IMR-90 (cell line): ENCODE measurements around the gene MGAT1. TPM values are rescaled to one million over a fixed set of nuclear protein-coding genes. Genes with fewer than 3 reads are reported as not detected.

Experiments
- ATAC-seq: fragments of 200-7000 bp; cut with Tn5 transposase; 2 replicates; pipeline ENCODE4 v1.9.1; 2020; ENCODE audit warnings: low read depth, mild to moderate bottlenecking, moderate library complexity
- BruUV-seq: library from RNA; stranded (reverse); fragments of 400-500 nt; replicated peaks from 2 replicates; lab custom pipeline; 2021; lab: Mats Ljungman, UMichigan
- CTCF ChIA-PET: fragments of 300-600 bp; formaldehyde crosslinking; extraction: SDS; loops from one replicate; lab custom pipeline; 2021; ENCODE audit warnings: antibody characterized with exemption; lab: Yijun Ruan, JAX
- POLR2A ChIA-PET: fragments of 300-600 bp; sonication (Branson Sonifier 250); formaldehyde crosslinking; loops from one replicate; lab custom pipeline; 2022; ENCODE audit warnings: antibody characterized with exemption; ENCODE audit not compliant: unreplicated experiment; lab: Charles Lee
- DNase-seq: peaks from one replicate; pipeline ENCODE4 v3.0.0; 2013
- H2AFZ ChIP-seq: replicated peaks from 2 replicates; pipeline ENCODE3; 2013; ENCODE audit warnings: low read length, mild to moderate bottlenecking; ENCODE audit not compliant: poor library complexity
- H2AK5ac ChIP-seq: 2 replicates; pipeline ENCODE4 v1.6.1; 2013; ENCODE audit warnings: low read depth, low read length, inconsistent platforms
- H2AK9ac ChIP-seq: replicated peaks from 2 replicates; pipeline ENCODE3; 2013; ENCODE audit warnings: mild to moderate bottlenecking, low read depth, low read length, moderate library complexity; ENCODE audit not compliant: poor library complexity
- H2BK120ac ChIP-seq: 2 replicates; pipeline ENCODE4 v1.6.1; 2013; ENCODE audit warnings: low read depth, low read length, inconsistent platforms
- H2BK15ac ChIP-seq: 3 replicates; pipeline ENCODE4 v1.6.1; 2013; ENCODE audit warnings: low read depth, low read length, inconsistent platforms
- H2BK20ac ChIP-seq: 2 replicates; pipeline ENCODE4 v1.6.1; 2013; ENCODE audit warnings: low read depth, mild to moderate bottlenecking, inconsistent platforms, low read length, moderate library complexity
- H2BK5ac ChIP-seq: 2 replicates; pipeline ENCODE4 v1.6.1; 2013; ENCODE audit warnings: mild to moderate bottlenecking, low read depth, low read length, inconsistent platforms; ENCODE audit not compliant: poor library complexity, severe bottlenecking
- H3K14ac ChIP-seq: replicated peaks from 2 replicates; pipeline ENCODE4 v1.6.1; 2013; ENCODE audit warnings: low read depth, low read length, inconsistent platforms
- H3K18ac ChIP-seq: 2 replicates; pipeline ENCODE4 v1.6.1; 2013; ENCODE audit warnings: low read depth, low read length, control low read depth
- H3K23ac ChIP-seq: 2 replicates; pipeline ENCODE4 v1.6.1; 2013; ENCODE audit warnings: low read depth, low read length, inconsistent platforms
- H3K27ac ChIP-seq: 2 replicates; pipeline ENCODE4 v1.5.1; 2013; ENCODE audit warnings: mild to moderate bottlenecking, control low read depth, low read length; ENCODE audit not compliant: insufficient read depth
- H3K27me3 ChIP-seq: 2 replicates; pipeline ENCODE4 v1.6.1; 2013; ENCODE audit warnings: low read length; ENCODE audit not compliant: control insufficient read depth, insufficient read depth
- H3K36me3 ChIP-seq: 2 replicates; pipeline ENCODE4 v1.6.1; 2013; ENCODE audit warnings: low read length, mixed read lengths; ENCODE audit not compliant: control insufficient read depth, insufficient read depth
- H3K4ac ChIP-seq: 2 replicates; pipeline ENCODE4 v1.6.1; 2013; ENCODE audit warnings: low read depth, low read length, inconsistent platforms
- H3K4me1 ChIP-seq: 2 replicates; pipeline ENCODE4 v1.6.1; 2013; ENCODE audit warnings: low read length, mixed read lengths; ENCODE audit not compliant: control insufficient read depth, insufficient read depth
- H3K4me2 ChIP-seq: 2 replicates; pipeline ENCODE4 v1.6.1; 2013; ENCODE audit warnings: low read depth, mild to moderate bottlenecking, control low read depth, low read length, moderate library complexity
- H3K4me3 ChIP-seq: 2 replicates; pipeline ENCODE4 v1.5.1; 2013; ENCODE audit warnings: low read depth, mild to moderate bottlenecking, control low read depth, low read length, moderate library complexity; ENCODE audit not compliant: insufficient read depth
- H3K56ac ChIP-seq: 2 replicates; pipeline ENCODE4 v1.6.1; 2013; ENCODE audit warnings: low read length, inconsistent platforms; ENCODE audit not compliant: insufficient read depth; ENCODE audit errors: extremely low read depth
- H3K79me1 ChIP-seq, 2 experiments: 2 replicates each; pipeline ENCODE4 v1.6.1; 2013; ENCODE audit warnings: low read length in 2 of 2, inconsistent platforms in 1 of 2, low read depth in 1 of 2
- H3K9ac ChIP-seq: 2 replicates; pipeline ENCODE4 v1.6.1; 2013; ENCODE audit warnings: low read depth, low read length, control low read depth
- H3K9me1 ChIP-seq: 2 replicates; pipeline ENCODE4 v1.6.1; 2013; ENCODE audit warnings: low read length, inconsistent platforms; ENCODE audit not compliant: insufficient read depth
- H3K9me3 ChIP-seq: 2 replicates; pipeline ENCODE4 v1.6.1; 2013; ENCODE audit warnings: low read length; ENCODE audit not compliant: control insufficient read depth, insufficient read depth
- H4K20me1 ChIP-seq: 2 replicates; pipeline ENCODE4 v1.6.1; 2013; ENCODE audit warnings: low read length, inconsistent platforms; ENCODE audit not compliant: insufficient read depth
- H4K5ac ChIP-seq: 2 replicates; pipeline ENCODE4 v1.6.1; 2013; ENCODE audit warnings: mild to moderate bottlenecking, low read depth, low read length, control low read depth
- H4K8ac ChIP-seq, 2 experiments: 2 replicates each; pipeline ENCODE4 v1.6.1; 2013; ENCODE audit warnings: low read depth in 2 of 2, low read length in 2 of 2, control low read depth in 1 of 2, inconsistent platforms in 1 of 2
- H4K91ac ChIP-seq: 2 replicates; pipeline ENCODE4 v1.6.1; 2013; ENCODE audit warnings: low read depth, low read length, inconsistent platforms; ENCODE audit not compliant: insufficient read depth
- MAZ ChIP-seq: IDR thresholded peaks from 2 replicates; pipeline ENCODE4 v1.6.1; 2012; ENCODE audit warnings: low read depth, mild to moderate bottlenecking, low read length, improper control_type of control experiment, moderate library complexity, borderline replicate concordance
- RFX5 ChIP-seq: IDR thresholded peaks from 2 replicates; pipeline ENCODE4 v1.8.0; 2012; ENCODE audit warnings: low read depth, mild to moderate bottlenecking, low read length, moderate library complexity
- WGBS, 2 experiments: methylation state at CpG; one replicate each; pipeline versions ENCODE4 v1.1.5 to v1.1.7; 2013; ENCODE audit warnings: missing lambda C conversion rate in 2 of 2; ENCODE audit not compliant: insufficient read length in 1 of 2; ENCODE audit errors: extremely low coverage in 2 of 2; 5-methylcytosine and 5-hydroxymethylcytosine counted together
- dilution Hi-C: fragments of 300-500 bp; cut with HindIII; formaldehyde crosslinking; loops from one replicate; pipeline ENCODE4 v1.14.3; 2018; ENCODE audit warnings: low sequenced_read_pairs; ENCODE audit not compliant: unreplicated experiment
- in situ Hi-C: fragments of 300-500 bp; cut with MboI; formaldehyde crosslinking; loops from 3 replicates; pipeline ENCODE4 v1.14.3; 2019; ENCODE audit warnings: low sequenced_read_pairs, inconsistent platforms, mixed read lengths
- intact Hi-C: fragments of 100-400 bp; cut with micrococcal nuclease; formaldehyde crosslinking; loops from 2 replicates; pipeline ENCODE4 v1.10.0; 2022
- polyA plus RNA-seq, 3 experiments: library from polyadenylated mRNA; depleted of rRNA; stranded (reverse); fragments of >200 nt; gene quantifications; 2 replicates each; pipeline ENCODE4 v1.2.3, GENCODE V29; 2012; ENCODE audit warnings: low replicate concordance in 1 of 3
- total RNA-seq: library from RNA; depleted of rRNA; stranded (reverse); fragments of >200 nt; gene quantifications from 2 replicates; pipeline ENCODE4 v1.2.3, GENCODE V29; 2012

Gene MGAT1
- total and polyA plus RNA-seq, 2 of the 4 experiments (the other 2 are of a cell fraction), result 56.3 to 141 TPM

GRCh38 chr5:180831139-180832093 lies 28.8 kb upstream of the MGAT1 start:
- no peaks in the 10 kb centered on the region for H3K9me3 ChIP-seq
- H2BK5ac ChIP-seq, result peak overlapping the region; percentile 84
- POLR2A ChIA-PET, result interaction anchor here (0.6 to 1.0 kb wide), 3 partner anchors 21 to 52 kb away, joined by 3 read pairs; partner anchors contain the start of gene MGAT1
- peak overlapping the region; percentile 87 for H4K91ac ChIP-seq
- H3K23ac ChIP-seq, result peak overlapping the region; percentile 97
- peaks cover 8% of the 10 kb centered on the region; the same call in 1 of the 2 replicates for H3K9me1 ChIP-seq
- peak overlapping the region; percentile 100 for H2AFZ ChIP-seq
- peak overlapping the region; percentile 98 for H3K4ac ChIP-seq
- peak overlapping the region; percentile 94 for H2AK9ac ChIP-seq
- ATAC-seq, result peak; percentile 98
- peak overlapping the region; percentile 91 for H3K56ac ChIP-seq
- H3K4me1 ChIP-seq, result peaks cover 9% of the 10 kb centered on the region
- H2AK5ac ChIP-seq, result peak overlapping the region; percentile 86; the same call in 1 of the 2 replicates
- H3K18ac ChIP-seq, result peak overlapping the region; percentile 93
- DNase-seq, result peak; percentile 60
- in situ Hi-C loops (no loop called here), dilution Hi-C loops (no loop called here), intact Hi-C loops (loop anchor here (1.0 kb wide), 1 partner anchor 21 kb away; no protein-coding TSS in a partner anchor)
- peaks cover 18 to 28% of the 10 kb centered on the region in 2 experiments for H3K79me1 ChIP-seq
- H2BK120ac ChIP-seq, result peak overlapping the region; percentile 65
- BruUV-seq, result TSS peak; percentile 62
- H3K4me3 ChIP-seq, result peak overlapping the region; percentile 90
- H3K36me3 ChIP-seq, result peaks cover 16% of the 10 kb centered on the region
- CTCF ChIA-PET, result interaction anchor here (0.6 to 1.2 kb wide), 3 partner anchors 10 to 37 kb away, joined by 3 to 4 read pairs (median 4); no protein-coding TSS in a partner anchor
- H3K27ac ChIP-seq, result peak overlapping the region; percentile 89
- 5% methylated on average over 40 of the region's 80 CpGs; no CpG with 5 or more reads in 1 of the 2 experiments for WGBS, 2 experiments
- peak overlapping the region; percentile 35; the same call in 1 of the 3 replicates for H2BK15ac ChIP-seq
- peak overlapping the region; percentile 98 for H4K5ac ChIP-seq
- H2BK20ac ChIP-seq, result peak overlapping the region; percentile 65; the same call in 1 of the 2 replicates
- H3K9ac ChIP-seq, result peak overlapping the region; percentile 92
- no peaks in the 10 kb centered on the region for H4K20me1 ChIP-seq
- peak overlapping the region; percentile 93 for H3K4me2 ChIP-seq
- TF ChIP-seq RFX5, result no peak
- peak; percentile 42; the same call in 1 of the 2 replicates for TF ChIP-seq MAZ
- peak overlapping the region; percentile 79 to 95 for H4K8ac ChIP-seq
- no peaks in the 10 kb centered on the region for H3K27me3 ChIP-seq
- peak overlapping the region; percentile 99 for H3K14ac ChIP-seq
